Mesendoderm (in vitro differentiated cells): ENCODE data around the gene PIM3.
"Not testable (repeated sequence)": the region's sequence is repeated elsewhere in the genome, so short reads cannot be mapped to it uniquely, and the experiment has no call there.

Experiments used
- DNase-seq: peaks from one replicate; pipeline ENCODE4 v3.0.0; 2013
- H2AK5ac ChIP-seq: 2 replicates; pipeline ENCODE4 v1.6.1; 2013; ENCODE audit warnings: low read length, inconsistent platforms
- H2BK120ac ChIP-seq: 2 replicates; pipeline ENCODE4 v1.6.1; 2013; ENCODE audit warnings: low read depth, mild to moderate bottlenecking, low read length, moderate library complexity, mixed read lengths
- H2BK15ac ChIP-seq: replicated peaks from 2 replicates; pipeline ENCODE4 v1.6.1; 2013; ENCODE audit warnings: low read depth, mild to moderate bottlenecking, moderate library complexity
- H2BK5ac ChIP-seq: 2 replicates; pipeline ENCODE4 v1.6.1; 2013; ENCODE audit warnings: low read length, inconsistent platforms
- H3K18ac ChIP-seq: 2 replicates; pipeline ENCODE4 v1.6.1; 2013; ENCODE audit warnings: mild to moderate bottlenecking, low read length, mixed read lengths
- H3K23ac ChIP-seq: one replicate; pipeline ENCODE4 v1.6.1; 2013; ENCODE audit warnings: low read length
- H3K27ac ChIP-seq: 2 replicates; pipeline ENCODE4 v1.5.1; 2013; ENCODE audit warnings: low read depth, mild to moderate bottlenecking, inconsistent platforms, low read length, moderate library complexity
- H3K27me3 ChIP-seq: 2 replicates; pipeline ENCODE4 v1.6.1; 2013; ENCODE audit warnings: low read length, control low read depth, mild to moderate bottlenecking, inconsistent platforms; ENCODE audit not compliant: insufficient read depth, poor library complexity
- H3K36me3 ChIP-seq: 2 replicates; pipeline ENCODE4 v1.6.1; 2013; ENCODE audit warnings: low read length, inconsistent platforms; ENCODE audit not compliant: control insufficient read depth, insufficient read depth
- H3K4ac ChIP-seq: one replicate; pipeline ENCODE4 v1.6.1; 2013; ENCODE audit warnings: low read depth, mild to moderate bottlenecking, low read length, moderate library complexity
- H3K4me1 ChIP-seq: 2 replicates; pipeline ENCODE4 v1.6.1; 2013; ENCODE audit warnings: low read depth, low read length, inconsistent platforms; ENCODE audit not compliant: control insufficient read depth
- H3K4me2 ChIP-seq: 2 replicates; pipeline ENCODE4 v1.6.1; 2013; ENCODE audit warnings: low read length
- H3K4me3 ChIP-seq: 2 replicates; pipeline ENCODE4 v1.5.1; 2013; ENCODE audit warnings: mild to moderate bottlenecking, low read length
- H3K56ac ChIP-seq: one replicate; pipeline ENCODE4 v1.6.1; 2013; ENCODE audit warnings: low read length
- H3K79me1 ChIP-seq: 2 replicates; pipeline ENCODE4 v1.6.1; 2013; ENCODE audit warnings: low read length, inconsistent platforms
- H3K79me2 ChIP-seq: 2 replicates; pipeline ENCODE4 v1.6.1; 2013; ENCODE audit warnings: mild to moderate bottlenecking, low read length; ENCODE audit not compliant: control insufficient read depth, insufficient read depth
- H3K9ac ChIP-seq: 2 replicates; pipeline ENCODE4 v1.6.1; 2013; ENCODE audit warnings: low read length, inconsistent platforms
- H4K5ac ChIP-seq: one replicate; pipeline ENCODE4 v1.6.1; 2013; ENCODE audit warnings: low read length
- H4K8ac ChIP-seq: one replicate; pipeline ENCODE4 v1.6.1; 2013; ENCODE audit warnings: low read depth, mild to moderate bottlenecking, control low read depth, low read length, moderate library complexity
- WGBS: extraction: QIAGEN DNeasy Blood & Tissue Kit; methylation state at CpG from one replicate; pipeline ENCODE4 v1.1.7; 2013; ENCODE audit warnings: low lambda C conversion rate, missing lambda C conversion rate; ENCODE audit not compliant: insufficient coverage; ENCODE audit errors: extremely low coverage; 5-methylcytosine and 5-hydroxymethylcytosine counted together

The PIM3 gene

DNA sequence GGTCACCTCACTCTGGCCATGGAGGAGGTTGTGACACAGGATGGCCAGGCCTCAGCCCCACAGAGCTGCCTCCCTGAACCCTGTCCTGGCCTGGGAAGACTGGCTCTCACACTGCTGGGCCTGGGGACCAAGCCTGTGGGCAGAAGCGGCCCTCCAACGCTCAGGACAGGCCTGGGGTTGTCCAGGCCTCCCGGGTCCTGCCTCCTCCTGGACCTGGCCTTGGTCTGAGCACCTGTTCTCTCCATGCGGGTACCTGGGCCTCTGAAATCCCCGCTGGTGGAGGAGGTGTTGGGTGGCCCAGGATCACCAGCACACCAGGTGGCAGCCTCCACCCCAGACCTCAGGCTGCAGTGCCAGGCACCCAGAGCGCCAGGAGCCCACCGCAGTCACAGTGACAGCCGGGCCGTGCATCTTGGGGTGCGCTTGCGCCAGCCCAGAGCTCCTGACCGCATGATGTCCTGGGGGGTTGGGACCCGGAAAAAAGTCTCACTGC, 16.1 kb upstream of the PIM3 start:
- Histone ChIP-seq H3K56ac (no peak overlapping the region), H3K27ac (no peak overlapping the region), H3K23ac (no peak overlapping the region), H3K27me3 (no peaks in the 10 kb centered on the region), H3K4ac (no peak overlapping the region), H3K36me3 (no peaks in the 10 kb centered on the region), H3K79me1 (no peaks in the 10 kb centered on the region), H2BK5ac (no peak overlapping the region), H3K79me2 (no peaks in the 10 kb centered on the region), H3K18ac (no peak overlapping the region), H3K4me1 (no peaks in the 10 kb centered on the region), H3K4me2 (no peak overlapping the region), H3K9ac (no peak overlapping the region), H4K8ac (no peak overlapping the region), H2AK5ac (no peak overlapping the region), H2BK120ac (no peak overlapping the region), H3K4me3 (no peak overlapping the region), H2BK15ac (no peak overlapping the region), H4K5ac (no peak overlapping the region)
- WGBS = no CpG with 5 or more reads among the region's 13 CpGs
- DNase-seq = no peak

GRCh38 chr22:49945042-49945794, 15.4 kb upstream of the PIM3 start:
- not testable (repeated sequence) for H3K18ac ChIP-seq, H3K27ac ChIP-seq, H3K23ac ChIP-seq, H4K5ac ChIP-seq, H2BK5ac ChIP-seq, H3K9ac ChIP-seq, H3K4me2 ChIP-seq, H4K8ac ChIP-seq, H2AK5ac ChIP-seq, H3K4me3 ChIP-seq, H2BK15ac ChIP-seq, H3K4ac ChIP-seq, H3K79me1 ChIP-seq, H2BK120ac ChIP-seq, H3K4me1 ChIP-seq, H3K56ac ChIP-seq, H3K79me2 ChIP-seq, H3K27me3 ChIP-seq, H3K36me3 ChIP-seq
- DNase-seq = peak; percentile 54
- WGBS = no CpG with 5 or more reads among the region's 17 CpGs

DNA sequence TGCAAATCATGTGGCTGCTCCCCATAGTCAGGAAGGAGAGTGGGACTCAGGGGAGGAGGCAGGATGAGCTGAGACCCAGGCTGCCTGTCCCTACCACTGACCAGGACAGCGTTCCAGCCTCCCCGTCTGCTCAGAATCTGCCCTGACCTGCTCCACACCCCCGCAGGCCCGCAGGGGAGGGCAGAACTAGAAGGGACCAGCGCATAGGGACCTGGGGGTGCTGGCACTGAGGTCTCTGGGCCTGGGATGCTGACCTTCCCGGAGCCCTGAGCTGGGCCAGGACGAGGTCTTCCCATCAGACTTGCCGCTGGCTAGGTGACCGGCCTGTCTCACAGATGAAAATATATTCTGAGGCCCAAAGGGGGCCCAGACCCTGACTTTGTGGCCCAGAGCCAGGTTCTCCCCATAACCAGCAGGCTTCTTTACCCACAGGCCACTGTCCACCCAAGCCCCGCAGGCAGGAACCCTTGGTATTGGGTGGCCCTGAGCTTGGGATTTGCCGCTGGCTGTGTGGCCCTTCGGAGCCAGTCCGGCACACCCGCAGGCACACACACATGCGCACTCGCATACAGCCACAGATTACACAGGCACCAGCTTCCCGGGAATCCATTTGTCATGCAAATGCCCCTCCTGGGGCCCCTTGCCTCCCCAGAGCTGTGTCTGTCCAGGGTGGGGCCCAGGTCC, 13.8 kb upstream of the PIM3 start:
- H2BK5ac ChIP-seq = no peak overlapping the region
- no peak overlapping the region for H3K27ac ChIP-seq
- H2BK120ac ChIP-seq = no peak overlapping the region
- no peak overlapping the region for H2AK5ac ChIP-seq
- H3K4me2 ChIP-seq = no peak overlapping the region
- H3K4me1 ChIP-seq = no peaks in the 10 kb centered on the region
- H4K5ac ChIP-seq = no peak overlapping the region
- no peak for DNase-seq
- no CpG with 5 or more reads among the region's 17 CpGs for WGBS
- H3K36me3 ChIP-seq = no peaks in the 10 kb centered on the region
- H3K56ac ChIP-seq = no peak overlapping the region
- no peaks in the 10 kb centered on the region for H3K79me2 ChIP-seq
- no peak overlapping the region for H3K4ac ChIP-seq
- H3K23ac ChIP-seq = no peak overlapping the region
- no peak overlapping the region for H3K9ac ChIP-seq
- no peaks in the 10 kb centered on the region for H3K79me1 ChIP-seq
- no peaks in the 10 kb centered on the region for H3K27me3 ChIP-seq
- H3K18ac ChIP-seq = no peak overlapping the region
- no peak overlapping the region for H4K8ac ChIP-seq
- H2BK15ac ChIP-seq = no peak overlapping the region
- no peak overlapping the region for H3K4me3 ChIP-seq

DNA sequence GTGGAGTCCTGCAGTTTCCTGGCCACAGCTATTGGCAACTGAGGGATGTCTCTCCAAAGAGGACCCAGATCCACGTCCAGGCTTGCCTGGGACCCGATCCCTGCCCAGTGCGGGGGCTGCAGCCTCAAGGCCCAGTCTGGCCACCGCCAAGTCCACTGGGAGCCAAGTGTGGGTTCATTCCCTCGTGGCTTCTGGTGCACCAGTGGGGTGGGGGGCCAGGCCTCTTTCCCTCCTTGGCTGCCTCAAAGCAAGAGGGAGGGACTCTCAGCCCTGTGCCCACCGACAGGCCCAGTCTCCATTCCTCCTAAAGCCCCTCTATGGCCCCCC, 13.3 kb upstream of the PIM3 start:
- Histone ChIP-seq H2AK5ac (no peak overlapping the region), H3K27ac (no peak overlapping the region), H3K36me3 (no peaks in the 10 kb centered on the region), H2BK120ac (no peak overlapping the region), H3K79me1 (no peaks in the 10 kb centered on the region), H3K4ac (no peak overlapping the region), H3K18ac (no peak overlapping the region), H2BK5ac (no peak overlapping the region), H3K4me1 (no peaks in the 10 kb centered on the region), H3K4me2 (no peak overlapping the region), H3K27me3 (no peaks in the 10 kb centered on the region), H3K79me2 (no peaks in the 10 kb centered on the region), H3K56ac (no peak overlapping the region), H4K5ac (no peak overlapping the region), H4K8ac (no peak overlapping the region), H3K23ac (no peak overlapping the region), H3K9ac (no peak overlapping the region), H3K4me3 (no peak overlapping the region), H2BK15ac (no peak overlapping the region)
- no peak for DNase-seq
- WGBS = no CpG with 5 or more reads among the region's 6 CpGs

DNA sequence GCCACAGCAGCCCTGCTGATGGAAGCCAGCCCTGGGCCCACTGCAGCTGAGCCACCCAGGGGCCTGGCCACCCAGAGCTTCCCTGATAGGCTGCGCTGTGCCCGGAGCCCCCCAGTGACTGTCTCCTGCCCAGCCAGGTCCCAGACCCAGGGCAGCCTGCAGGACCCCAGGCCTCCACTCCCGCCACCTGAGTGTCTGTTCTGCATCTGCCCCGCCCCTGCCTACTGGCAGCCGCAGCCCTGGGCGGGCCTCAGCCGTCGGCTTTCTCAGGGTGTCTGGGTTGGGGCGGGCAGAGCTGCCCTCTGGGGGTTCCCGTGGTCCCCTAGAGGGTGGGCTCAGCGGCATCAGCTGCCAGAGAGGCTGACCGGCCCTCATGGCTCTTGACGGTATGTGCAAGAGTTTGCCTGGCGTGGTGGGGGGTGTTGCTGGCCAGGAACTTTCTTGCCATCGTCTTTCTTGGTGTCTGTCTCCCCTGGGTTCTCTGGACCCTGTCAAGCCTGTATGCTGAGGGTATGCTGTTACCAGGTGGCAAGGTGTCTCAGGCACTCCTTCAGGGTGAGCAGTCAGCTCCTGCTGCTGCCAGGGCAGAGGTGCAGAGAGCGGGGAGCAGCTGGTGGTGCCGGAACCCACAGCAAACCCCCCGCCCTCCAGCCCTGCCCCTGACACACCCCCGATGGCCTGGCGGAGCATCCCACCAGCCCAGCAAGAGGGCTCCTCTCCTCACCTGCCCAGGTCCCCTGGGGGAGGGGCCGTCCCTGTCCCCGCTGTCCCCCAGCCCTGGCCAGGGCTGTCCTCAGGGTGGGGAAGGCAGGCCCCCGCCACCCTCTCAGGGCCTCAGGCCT, 12.2 kb upstream of the PIM3 start:
- Histone ChIP-seq H3K56ac (no peak overlapping the region), H3K23ac (no peak overlapping the region), H3K4ac (no peak overlapping the region), H3K79me1 (no peaks in the 10 kb centered on the region), H3K4me1 (no peaks in the 10 kb centered on the region), H2BK120ac (no peak overlapping the region), H3K4me2 (no peak overlapping the region), H2BK5ac (no peak overlapping the region), H3K27me3 (no peaks in the 10 kb centered on the region), H4K5ac (no peak overlapping the region), H4K8ac (no peak overlapping the region), H3K36me3 (no peaks in the 10 kb centered on the region), H2BK15ac (no peak overlapping the region), H3K79me2 (no peaks in the 10 kb centered on the region), H3K18ac (no peak overlapping the region), H3K4me3 (no peak overlapping the region), H3K9ac (no peak overlapping the region), H3K27ac (no peak overlapping the region), H2AK5ac (no peak overlapping the region)
- WGBS = no CpG with 5 or more reads among the region's 23 CpGs
- no peak for DNase-seq
